ENCODE results near the gene KATNB1. TPM values are rescaled to one million over a fixed set of nuclear protein-coding genes. Genes with fewer than 3 reads are reported as not detected.

KATNB1 gene
- total and polyA plus RNA-seq, 2 of the 8 experiments (the other 6 are each of a cell fraction or from before 2014, with no cell fraction given) = 50.2 to 60.4 TPM

DNA sequence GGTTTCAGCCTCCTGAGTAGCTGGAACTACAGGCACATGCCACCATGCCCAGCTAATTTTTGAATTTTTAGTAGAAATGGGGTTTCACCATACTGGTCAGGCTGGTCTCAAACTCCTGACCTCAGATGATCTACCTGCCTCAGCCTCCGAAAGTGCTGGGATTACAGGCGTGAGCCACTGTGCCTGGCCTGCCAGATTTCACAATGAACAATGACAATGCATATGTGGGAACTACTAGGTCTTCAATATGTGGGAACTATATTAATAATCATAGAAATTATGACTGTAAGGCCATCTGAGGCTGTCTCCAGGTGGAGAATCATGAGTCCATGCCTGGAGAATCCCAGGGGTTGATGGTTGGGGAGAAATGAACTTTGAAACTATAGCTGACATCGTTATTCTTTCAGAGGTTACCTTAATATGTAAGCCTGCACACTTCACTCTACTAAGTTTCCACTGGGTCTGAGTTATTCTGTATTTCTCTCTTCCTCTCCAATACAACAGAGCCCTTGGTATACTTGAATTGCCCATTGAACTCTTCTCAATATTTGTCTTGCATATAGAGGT lies 48.1 kb upstream of the KATNB1 start (continued):
- TF ChIP-seq, protein P1, sequence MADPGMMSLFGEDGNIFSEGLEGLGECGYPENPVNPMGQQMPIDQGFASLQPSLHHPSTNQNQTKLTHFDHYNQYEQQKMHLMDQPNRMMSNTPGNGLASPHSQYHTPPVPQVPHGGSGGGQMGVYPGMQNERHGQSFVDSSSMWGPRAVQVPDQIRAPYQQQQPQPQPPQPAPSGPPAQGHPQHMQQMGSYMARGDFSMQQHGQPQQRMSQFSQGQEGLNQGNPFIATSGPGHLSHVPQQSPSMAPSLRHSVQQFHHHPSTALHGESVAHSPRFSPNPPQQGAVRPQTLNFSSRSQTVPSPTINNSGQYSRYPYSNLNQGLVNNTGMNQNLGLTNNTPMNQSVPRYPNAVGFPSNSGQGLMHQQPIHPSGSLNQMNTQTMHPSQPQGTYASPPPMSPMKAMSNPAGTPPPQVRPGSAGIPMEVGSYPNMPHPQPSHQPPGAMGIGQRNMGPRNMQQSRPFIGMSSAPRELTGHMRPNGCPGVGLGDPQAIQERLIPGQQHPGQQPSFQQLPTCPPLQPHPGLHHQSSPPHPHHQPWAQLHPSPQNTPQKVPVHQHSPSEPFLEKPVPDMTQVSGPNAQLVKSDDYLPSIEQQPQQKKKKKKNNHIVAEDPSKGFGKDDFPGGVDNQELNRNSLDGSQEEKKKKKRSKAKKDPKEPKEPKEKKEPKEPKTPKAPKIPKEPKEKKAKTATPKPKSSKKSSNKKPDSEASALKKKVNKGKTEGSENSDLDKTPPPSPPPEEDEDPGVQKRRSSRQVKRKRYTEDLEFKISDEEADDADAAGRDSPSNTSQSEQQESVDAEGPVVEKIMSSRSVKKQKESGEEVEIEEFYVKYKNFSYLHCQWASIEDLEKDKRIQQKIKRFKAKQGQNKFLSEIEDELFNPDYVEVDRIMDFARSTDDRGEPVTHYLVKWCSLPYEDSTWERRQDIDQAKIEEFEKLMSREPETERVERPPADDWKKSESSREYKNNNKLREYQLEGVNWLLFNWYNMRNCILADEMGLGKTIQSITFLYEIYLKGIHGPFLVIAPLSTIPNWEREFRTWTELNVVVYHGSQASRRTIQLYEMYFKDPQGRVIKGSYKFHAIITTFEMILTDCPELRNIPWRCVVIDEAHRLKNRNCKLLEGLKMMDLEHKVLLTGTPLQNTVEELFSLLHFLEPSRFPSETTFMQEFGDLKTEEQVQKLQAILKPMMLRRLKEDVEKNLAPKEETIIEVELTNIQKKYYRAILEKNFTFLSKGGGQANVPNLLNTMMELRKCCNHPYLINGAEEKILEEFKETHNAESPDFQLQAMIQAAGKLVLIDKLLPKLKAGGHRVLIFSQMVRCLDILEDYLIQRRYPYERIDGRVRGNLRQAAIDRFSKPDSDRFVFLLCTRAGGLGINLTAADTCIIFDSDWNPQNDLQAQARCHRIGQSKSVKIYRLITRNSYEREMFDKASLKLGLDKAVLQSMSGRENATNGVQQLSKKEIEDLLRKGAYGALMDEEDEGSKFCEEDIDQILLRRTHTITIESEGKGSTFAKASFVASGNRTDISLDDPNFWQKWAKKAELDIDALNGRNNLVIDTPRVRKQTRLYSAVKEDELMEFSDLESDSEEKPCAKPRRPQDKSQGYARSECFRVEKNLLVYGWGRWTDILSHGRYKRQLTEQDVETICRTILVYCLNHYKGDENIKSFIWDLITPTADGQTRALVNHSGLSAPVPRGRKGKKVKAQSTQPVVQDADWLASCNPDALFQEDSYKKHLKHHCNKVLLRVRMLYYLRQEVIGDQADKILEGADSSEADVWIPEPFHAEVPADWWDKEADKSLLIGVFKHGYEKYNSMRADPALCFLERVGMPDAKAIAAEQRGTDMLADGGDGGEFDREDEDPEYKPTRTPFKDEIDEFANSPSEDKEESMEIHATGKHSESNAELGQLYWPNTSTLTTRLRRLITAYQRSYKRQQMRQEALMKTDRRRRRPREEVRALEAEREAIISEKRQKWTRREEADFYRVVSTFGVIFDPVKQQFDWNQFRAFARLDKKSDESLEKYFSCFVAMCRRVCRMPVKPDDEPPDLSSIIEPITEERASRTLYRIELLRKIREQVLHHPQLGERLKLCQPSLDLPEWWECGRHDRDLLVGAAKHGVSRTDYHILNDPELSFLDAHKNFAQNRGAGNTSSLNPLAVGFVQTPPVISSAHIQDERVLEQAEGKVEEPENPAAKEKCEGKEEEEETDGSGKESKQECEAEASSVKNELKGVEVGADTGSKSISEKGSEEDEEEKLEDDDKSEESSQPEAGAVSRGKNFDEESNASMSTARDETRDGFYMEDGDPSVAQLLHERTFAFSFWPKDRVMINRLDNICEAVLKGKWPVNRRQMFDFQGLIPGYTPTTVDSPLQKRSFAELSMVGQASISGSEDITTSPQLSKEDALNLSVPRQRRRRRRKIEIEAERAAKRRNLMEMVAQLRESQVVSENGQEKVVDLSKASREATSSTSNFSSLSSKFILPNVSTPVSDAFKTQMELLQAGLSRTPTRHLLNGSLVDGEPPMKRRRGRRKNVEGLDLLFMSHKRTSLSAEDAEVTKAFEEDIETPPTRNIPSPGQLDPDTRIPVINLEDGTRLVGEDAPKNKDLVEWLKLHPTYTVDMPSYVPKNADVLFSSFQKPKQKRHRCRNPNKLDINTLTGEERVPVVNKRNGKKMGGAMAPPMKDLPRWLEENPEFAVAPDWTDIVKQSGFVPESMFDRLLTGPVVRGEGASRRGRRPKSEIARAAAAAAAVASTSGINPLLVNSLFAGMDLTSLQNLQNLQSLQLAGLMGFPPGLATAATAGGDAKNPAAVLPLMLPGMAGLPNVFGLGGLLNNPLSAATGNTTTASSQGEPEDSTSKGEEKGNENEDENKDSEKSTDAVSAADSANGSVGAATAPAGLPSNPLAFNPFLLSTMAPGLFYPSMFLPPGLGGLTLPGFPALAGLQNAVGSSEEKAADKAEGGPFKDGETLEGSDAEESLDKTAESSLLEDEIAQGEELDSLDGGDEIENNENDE (IDR thresholded peaks at IDR 0.05; ENCODE audit: insufficient replicate concordance, low read length) = no peak
- TF ChIP-seq POLR2AphosphoS5 (IDR thresholded peaks at IDR 0.05; ENCODE audit: low read depth, low read length) (no peak), TBP (IDR thresholded peaks at IDR 0.05; ENCODE audit: low read depth, low read length) (no peak), CREB1 (IDR thresholded peaks at IDR 0.05) (no peak), KDM5A (IDR thresholded peaks at IDR 0.05; ENCODE audit: low read length) (no peak), SP4 (IDR thresholded peaks at IDR 0.05; ENCODE audit: low read length) (no peak), SIX5 (IDR thresholded peaks at IDR 0.05; ENCODE audit: low read depth, low read length) (no peak), YY1 (IDR thresholded peaks at IDR 0.05; ENCODE audit: low read depth, low read length) (no peak)

Measured in H1 (cell line).